HG03039 (cell line): ENCODE data around the gene DOLPP1.

Experiments used
- ATAC-seq: cut with Tn5 transposase; IDR thresholded peaks from one replicate; pipeline ENCODE4 v1.9.1; 2021; ENCODE audit warnings: mild to moderate bottlenecking, moderate library complexity; ENCODE audit not compliant: unreplicated experiment

DOLPP1 gene

DNA sequence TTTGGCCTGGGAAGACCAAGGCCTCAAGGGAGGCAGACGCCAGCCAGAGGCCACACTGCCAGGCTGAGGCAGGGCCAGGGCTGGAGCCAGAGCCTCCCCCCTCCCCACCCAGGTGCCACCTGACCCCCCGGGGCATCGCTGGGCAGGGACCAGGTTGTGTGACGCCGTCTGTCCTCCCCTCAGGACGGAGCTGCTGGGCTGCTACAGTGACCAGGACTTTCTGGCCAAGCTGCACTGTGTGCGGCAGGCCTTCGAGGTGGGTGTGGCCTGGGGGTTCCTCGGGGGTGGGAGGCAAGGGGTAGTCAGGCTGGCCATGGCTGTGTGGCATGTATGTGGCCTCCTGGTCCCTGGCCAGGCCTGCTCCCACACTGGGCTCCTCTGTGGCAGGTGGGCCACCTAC is 17.9 kb upstream of the DOLPP1 start:
- ATAC-seq: no peak

DNA sequence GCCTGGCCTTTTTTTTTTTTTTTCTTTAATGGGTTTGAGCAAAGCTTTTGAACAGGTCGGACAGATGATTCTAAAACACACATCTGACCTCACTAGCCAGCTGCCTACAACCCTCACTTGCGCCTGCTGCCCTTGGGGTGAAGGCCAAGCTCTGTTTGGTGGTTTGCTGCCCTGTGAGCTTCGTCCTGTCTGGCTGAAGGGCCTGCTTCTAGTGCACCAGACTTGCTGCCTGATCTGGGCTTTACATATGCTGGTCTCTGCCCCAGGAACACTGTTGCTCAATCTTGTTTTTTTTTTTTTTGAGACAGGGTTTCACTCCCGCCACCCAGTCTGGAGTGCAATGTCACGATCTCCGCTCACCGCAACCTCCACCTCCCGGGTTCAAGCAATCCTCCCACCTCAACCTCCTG is 16.4 kb upstream of the DOLPP1 start:
- no peak for ATAC-seq

DNA sequence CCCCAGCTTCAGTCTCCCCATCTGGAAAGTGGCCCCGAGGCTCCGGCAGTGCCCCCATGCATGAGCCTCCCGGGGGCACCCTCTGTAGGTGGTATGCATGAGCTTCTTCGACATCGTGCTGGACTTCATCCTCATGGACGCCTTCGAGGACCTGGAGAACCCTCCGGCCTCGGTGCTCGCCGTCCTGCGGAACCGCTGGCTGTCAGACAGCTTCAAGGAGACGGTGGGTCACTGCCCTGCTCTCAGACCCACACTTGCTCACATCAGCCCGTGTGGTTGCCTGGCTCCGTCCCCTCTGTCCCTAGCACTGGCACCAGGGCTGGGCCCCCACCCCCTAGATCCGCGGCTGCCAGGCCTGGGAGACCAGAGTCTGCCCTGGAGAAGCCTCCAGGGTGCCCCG is 12.8 kb upstream of the DOLPP1 start:
- ATAC-seq: no peak

DNA sequence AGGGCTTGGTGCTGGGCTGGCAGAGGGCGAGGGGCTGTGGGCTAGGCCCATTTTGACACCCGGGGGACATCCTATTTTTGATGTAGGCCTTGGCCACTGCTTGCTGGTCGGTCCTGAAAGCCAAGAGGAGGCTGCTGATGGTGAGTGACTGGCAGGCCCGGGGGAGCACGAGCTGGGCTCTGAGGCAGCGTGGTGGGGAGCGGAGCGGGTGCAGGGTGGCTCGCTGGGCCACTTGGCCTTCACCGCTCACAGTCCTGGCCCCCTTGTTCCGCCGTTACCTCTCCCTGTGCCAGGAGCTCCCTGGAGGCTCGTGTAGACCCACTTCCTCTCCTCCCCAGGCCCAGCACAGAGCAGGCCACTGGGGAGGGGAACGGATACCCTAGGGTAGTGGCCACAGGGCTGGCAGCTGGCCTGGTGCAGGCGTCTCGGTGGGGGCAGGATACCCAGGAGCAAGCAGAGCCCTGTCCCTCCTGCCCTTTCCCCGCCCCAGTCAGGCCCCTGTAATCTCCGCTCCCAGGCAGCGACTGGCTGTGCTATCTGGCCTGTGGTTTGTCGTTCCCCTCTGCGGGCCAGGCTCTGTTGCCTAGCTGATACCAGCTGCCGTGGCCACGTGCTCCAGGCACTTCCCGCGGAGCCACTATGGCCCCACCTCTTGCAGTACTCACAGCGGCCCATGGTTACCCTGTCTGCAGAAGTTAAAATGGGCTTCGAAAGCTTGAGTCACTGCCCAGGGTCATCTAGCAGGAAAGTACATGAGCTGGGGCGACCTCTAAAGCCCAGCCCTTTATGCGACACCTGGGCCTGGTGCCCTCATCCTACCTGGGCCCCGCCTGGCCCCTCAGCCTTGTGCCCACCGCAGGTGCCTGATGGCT is 11.7 kb upstream of the DOLPP1 start:
- no peak for ATAC-seq

DNA sequence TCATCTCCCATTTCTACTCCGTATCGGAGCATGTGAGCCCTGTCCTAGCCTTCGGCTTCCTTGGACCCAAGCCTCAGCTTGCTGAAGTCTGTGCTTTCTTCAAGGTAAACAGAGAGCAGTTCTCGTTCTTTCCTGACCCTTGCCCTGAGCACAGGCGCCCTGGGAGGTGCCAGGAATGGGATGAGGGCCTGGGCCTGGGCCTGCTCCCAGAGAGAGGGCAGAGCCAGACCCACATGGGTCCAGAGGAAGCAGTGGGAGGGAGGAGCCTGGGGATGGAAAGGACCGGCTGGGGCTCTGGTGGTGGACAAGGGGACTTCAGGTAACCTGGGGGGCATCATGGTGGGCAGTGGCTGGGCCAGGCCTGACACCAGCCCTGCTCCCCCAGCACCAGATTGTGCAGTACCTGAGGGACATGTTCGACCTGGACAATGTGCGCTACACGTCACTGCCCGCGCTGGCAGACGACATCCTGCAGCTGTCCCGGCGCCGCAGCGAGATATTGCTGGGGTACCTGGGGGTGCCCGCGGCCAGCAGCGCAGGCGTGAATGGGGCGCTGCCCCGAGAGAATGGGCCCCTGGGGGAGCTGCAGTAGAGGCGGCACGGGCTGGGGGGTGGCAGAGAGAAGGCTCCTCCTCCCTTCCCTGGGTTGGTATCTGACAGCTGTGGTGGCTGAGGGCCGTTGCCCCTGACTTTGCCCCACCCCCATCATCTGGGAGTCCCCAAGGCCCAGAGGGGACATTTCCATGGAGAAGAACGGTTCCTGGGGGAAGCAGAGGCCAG is 10.9 kb upstream of the DOLPP1 start:
- ATAC-seq: no peak

- ATAC-seq: no peak
These were observed 10.0 kb upstream of the DOLPP1 start for GRCh38 chr9:129070696-129071525.

DNA sequence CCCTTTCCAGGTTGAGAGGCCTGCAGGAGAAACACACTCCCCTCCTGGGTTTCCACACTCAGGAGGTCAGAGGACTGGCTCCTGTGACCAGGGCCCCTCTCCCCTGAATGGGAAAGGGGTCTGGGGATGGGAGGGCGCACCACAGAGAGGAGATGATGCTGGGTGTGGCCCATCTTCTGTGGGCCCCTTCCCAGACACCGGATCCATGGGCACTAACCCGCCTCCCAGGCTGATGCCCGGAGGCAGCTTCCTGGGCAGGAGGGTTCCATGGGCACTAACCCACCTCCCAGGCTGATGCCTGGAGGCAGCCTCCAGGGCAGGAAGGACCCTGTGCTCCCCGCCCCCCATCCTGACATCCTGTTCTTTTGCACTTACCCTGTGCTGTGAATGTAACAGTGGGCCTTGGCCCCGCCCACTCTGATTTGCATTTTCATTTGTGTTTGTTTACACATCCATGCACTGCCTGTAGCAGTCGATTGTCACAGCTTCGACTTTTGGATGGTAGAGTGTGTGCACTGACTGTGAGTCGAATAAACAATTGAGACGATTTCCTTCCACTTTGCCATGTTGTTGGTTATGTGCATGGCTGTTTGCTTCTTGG is 9.3 kb upstream of the DOLPP1 start:
- no peak for ATAC-seq

GRCh38 chr9:129072171-129072570 is 8.7 kb upstream of the DOLPP1 start:
- ATAC-seq: no peak

DNA sequence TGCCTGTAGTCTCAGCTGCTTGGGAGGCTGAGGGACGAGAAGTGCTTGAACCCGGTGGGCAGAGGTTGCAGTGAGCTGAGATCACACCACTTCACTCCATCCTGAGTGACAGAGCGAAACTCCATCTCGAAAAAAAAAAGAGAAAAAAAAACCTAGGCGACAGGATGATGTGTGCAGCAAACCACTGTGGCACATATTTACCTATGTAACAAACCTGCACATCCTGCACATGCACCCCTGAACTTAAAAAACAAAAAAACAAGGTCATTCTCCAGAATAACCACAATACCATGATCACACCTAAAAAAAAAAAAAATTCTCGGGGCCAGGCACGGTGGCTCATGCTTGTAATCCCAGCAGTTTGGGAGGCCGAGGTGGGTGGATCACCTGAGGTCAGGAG is 7.5 kb upstream of the DOLPP1 start:
- ATAC-seq: no peak

GRCh38 chr9:129074106-129074505 is 6.8 kb upstream of the DOLPP1 start:
- ATAC-seq: no peak

- no peak for ATAC-seq
These were observed 4.8 kb upstream of the DOLPP1 start for GRCh38 chr9:129075996-129076639.

DNA sequence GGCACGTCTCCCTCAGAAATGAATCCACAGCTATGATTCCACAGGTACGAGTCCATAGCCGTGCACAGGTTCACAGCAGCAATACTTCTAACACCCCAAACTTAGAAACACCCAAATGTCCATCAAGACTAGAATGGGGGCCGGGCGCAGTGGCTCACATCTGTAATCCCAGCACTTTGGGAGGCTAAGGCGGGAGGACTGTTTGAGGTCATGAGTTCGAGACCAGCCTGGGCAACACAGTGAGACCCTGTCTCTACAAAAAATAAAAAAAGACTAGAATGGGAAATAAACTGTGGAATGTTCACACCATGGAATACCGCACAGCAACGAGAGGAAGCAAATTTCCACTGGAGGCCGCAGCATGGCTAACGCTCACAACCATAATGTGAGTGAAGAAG is 4.3 kb upstream of the DOLPP1 start:
- ATAC-seq: no peak

DNA sequence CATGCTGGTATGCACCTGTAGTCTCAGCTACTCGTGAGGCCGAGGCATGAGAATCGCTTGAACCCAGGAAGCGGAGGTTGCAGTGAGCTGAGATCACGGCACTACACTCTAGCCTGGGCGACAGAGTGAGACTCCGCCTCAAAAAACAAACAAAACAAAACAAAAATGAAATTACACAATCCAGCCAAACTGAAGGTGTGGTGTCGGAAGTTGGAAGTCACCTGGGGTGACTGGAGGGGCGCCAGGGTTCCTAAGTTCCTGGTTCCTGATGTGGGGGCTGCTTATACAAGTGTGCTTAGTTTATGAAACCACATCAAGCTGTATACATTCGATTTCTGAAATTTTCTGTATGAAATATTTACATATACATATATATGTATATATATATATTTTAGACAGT is 3.7 kb upstream of the DOLPP1 start:
- ATAC-seq: no peak

- no peak for ATAC-seq
These were observed 2.0 kb upstream of the DOLPP1 start for GRCh38 chr9:129078691-129079503.

DNA sequence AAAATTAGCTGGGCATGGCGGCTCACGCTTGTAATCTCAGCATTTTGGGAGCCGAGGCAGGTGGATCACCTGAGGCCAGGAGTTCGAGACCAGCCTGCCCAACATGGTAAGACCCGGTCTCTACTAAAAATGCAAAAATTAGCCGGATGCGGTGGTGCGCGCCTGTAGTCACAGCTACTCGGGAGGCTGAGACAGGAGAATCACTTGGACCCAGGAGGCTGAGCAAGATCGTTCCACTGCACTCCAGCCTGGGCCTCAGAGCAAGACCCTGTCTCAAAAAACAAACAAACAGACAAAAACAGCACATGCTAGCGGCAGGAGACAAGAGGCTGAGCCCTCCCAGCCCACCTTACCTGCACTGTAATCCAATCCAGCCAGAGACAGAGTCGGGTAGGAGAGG is 1.1 kb upstream of the DOLPP1 start:
- ATAC-seq: no peak

GRCh38 chr9:129080298-129080600 is 662 bp upstream of the DOLPP1 start:
- ATAC-seq: no peak

DNA sequence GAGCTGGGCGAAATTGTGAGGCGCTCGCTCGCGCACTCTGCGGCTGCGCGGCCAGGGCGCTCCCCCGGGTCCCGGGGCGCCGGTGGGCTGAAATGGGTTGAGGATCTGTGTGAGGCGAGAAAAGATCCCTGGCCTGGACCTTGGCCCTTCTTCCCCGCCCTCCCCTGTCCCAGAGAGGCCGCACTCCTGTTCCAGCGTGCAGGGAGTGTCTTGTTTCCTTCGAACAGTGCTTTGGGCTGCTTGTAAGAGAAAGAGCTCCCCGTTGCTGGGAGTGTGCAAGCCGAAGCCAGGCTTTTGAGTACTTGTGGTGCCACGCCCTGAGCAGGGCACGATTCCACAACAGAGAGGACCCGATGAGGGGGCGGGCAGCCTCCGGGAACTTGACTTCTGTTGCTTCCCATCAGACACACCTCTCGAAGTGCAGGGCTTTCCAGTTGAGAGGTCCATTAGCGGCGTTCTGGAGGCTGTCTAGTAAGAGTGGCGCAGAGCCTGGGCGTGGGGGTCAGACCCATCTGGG is 535 bp downstream of the DOLPP1 start:
- no peak for ATAC-seq

- ATAC-seq: no peak
These were observed 3.2 kb downstream of the DOLPP1 start for GRCh38 chr9:129084087-129084486.

GRCh38 chr9:129089246-129089645 is 8.3 kb downstream of the DOLPP1 start:
- ATAC-seq: no peak
